HG03280 (cell line): ENCODE results near the gene TMEM39A.

ENCODE experiments used
- ATAC-seq: cut with Tn5 transposase; IDR thresholded peaks from one replicate; pipeline ENCODE4 v1.9.1; 2021; ENCODE audit warnings: mild to moderate bottlenecking, moderate library complexity; ENCODE audit not compliant: unreplicated experiment

TMEM39A gene

DNA sequence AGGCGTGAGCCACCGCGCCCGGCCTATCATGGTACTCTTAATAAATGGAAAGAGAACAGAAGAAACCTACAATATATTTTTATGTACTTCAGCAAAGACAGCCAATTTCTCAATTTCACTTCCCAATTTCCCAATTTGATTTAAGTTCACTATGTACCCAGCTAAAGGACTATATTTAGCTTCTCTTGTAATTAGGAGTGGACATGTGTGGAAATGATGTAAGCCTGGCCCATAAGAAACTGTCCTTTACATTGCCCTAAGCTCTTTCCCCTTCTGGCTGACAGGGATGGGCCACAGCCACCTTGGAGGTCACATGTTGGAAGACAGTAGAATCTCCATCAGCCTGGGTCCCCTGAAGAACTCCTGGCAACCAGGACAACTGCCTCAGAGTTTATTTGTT, 6.2 kb downstream of the TMEM39A start:
- ATAC-seq, result no peak

DNA sequence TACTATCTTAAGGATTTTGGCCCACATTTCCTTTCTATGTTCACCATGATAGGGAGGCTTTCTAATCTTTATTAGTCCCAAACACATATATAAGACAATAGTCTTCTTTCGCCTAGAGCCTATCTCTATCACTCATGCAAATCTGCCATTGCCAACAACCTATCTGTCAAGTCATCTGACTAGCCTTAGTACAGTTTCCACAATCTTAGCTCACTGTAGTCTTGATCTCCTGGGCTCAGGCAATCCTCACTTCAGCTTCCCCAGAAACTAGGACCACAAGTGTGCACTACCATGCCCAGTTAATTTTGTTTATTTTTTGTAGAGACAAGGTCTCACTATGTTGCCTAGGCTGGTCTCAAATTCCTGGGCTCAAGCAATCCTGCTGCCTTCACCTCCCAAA, 6.9 kb downstream of the TMEM39A start:
- no peak for ATAC-seq

- ATAC-seq, result no peak
These were observed 9.6 kb downstream of the TMEM39A start for GRCh38 chr3:119453822-119454221.

- ATAC-seq, result no peak
These were observed 18.8 kb downstream of the TMEM39A start for GRCh38 chr3:119444590-119444989.

GRCh38 chr3:119443179-119443578, 20.2 kb downstream of the TMEM39A start:
- no peak for ATAC-seq

DNA sequence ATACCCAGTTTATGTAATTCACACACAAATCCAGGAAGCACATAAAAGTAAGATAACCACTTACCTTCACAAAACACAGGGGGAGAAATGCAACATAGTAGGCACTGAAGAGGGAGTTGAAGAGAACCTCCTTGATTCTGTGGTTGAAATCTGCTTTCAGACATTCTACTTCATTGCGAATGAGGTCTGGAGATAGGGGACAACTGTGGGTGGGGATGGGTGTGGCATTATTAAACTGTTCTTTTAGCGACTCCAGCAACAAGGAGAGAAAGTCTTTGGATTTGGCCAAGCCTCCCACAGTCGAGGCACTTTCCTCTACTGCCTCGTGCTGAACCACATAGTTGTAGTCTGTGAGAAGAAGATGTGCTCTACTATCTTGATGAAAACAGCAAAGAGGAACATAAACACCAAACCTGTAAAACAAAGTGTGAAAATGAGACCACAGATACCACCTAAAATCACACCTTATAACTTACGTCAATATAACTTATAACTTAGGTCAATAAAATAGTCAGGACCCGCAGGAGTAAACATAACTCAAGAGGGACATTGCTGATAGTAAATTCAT, 25.6 kb downstream of the TMEM39A start:
- no peak for ATAC-seq

DNA sequence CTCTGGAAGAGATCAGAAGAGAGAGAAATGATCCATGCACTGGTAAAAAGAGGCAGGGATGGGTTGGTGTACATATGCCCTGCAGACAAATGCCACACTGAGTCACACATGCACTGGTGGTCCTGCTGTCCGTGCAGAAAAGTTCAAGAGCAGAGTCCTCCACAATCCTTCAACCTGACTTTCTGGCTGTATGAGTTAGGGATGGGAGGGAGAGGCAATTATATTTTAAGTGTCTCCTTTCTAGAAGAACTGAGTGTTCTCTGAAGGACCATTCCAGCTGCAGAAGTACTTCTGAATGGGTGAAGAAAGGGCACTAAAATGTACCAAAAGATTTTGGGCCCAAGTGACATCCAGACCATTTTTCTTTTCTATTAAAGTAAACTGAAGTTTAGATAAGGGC, 26.4 kb downstream of the TMEM39A start:
- ATAC-seq, result no peak

GRCh38 chr3:119434703-119435102, 28.7 kb downstream of the TMEM39A start:
- ATAC-seq, result no peak

DNA sequence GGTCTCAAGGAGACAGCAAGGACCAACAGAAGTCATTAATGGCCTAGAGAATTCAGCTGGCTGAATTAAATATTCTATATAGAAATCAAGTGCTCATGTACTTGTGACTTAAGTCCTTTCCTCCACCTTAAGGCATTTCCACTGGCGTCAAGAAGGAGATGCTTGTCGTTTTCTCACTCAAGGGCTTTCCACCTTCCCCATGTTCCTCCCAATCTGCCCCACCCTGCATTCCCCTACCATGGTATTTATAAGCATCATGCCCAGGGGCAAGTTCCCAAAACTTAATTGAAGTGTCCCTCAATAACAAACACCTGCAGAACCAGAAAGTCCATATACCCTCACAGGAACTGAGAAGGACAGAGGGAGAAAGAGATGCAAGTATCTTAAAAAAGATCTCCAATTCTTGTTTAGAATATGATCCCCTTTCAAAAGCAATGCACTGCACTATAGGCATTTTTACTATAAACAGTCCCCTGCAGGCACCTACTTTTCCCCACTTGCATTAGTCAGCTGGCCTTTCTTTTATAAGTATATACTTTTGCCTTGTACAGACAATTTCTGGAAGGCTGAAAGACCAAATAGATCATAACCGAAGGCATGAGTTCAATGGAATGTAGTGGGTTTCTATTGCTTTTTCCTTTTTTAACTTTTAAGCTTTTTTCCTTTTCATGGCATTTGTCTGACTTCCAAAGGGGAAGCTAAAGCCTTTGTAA, 29.6 kb downstream of the TMEM39A start:
- no peak for ATAC-seq

GRCh38 chr3:119428538-119428937, 34.9 kb downstream of the TMEM39A start:
- ATAC-seq, result no peak

DNA sequence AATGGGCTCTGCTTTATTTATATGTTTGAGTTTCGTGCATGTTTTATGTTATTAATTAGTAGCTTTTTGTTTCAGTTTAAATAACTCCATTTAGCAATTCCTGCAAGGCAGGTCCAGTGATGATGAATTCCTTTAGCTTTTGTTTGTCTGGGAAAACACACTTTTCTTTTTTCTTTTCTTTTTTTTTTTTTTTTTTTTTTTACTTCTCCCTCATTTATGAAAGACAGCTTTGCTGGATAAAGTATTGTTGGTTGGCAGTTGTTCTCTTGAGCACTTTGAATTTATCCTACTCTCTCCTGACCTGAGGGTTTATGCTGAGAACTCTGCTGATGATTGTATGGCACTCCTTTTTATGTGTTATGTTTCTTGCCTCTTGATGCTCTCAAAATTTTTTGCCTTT, 35.7 kb downstream of the TMEM39A start:
- ATAC-seq, result no peak

DNA sequence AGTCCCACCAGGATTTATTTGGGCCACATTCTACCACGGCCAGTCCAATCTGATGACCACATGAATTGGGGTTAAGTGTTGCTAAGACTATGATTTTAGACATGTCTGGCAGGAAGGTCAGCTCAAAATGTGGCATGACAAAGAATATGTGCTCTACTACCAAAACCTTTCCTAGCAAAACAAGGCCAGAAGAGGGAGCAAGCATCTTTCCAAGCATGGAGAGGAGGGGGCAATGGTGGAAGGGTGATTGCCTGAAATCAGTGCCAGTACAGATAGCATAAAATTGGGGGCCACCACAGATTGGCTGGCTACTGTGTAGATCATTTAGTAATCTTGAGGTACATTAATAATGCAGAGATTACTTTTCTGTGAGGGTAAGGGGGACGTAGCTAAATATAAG, 43.2 kb downstream of the TMEM39A start:
- no peak for ATAC-seq

GRCh38 chr3:119418641-119419040, 44.8 kb downstream of the TMEM39A start:
- ATAC-seq, result no peak

DNA sequence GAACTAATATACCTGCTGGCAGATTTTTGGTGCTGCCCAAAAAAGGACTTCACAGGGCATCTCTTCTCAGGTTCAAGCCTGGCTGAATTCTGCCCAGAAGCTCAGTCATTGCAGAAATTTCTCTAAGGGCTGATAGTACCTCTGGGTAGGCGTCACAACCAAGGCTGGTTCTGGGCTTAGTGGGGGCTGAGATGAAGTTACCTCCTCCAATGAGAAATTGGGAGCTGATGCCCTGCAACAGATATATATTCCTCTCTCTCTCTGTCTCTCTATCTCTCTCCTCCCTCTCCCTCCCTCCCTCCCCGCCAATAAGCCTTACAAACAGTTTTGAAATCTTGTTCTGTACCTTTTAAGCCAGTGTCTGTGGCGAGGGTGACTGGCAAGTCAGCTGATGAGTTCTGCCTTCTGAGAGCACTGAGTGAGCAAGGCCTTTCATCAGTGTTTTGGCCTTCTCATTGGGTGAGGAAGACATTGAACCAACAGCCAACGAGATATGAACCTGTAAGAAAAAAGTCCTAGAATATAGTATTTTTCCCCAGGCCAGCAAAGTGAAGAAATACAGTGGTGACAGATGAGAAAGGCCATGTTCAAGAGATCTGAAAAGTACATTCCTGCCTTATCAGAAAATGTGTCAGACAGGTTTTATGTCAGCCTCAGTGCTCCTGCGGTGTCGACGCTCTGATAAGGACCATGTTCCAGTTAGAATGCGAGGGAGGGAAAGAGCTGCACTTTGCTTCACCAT, 45.5 kb downstream of the TMEM39A start:
- ATAC-seq, result no peak

DNA sequence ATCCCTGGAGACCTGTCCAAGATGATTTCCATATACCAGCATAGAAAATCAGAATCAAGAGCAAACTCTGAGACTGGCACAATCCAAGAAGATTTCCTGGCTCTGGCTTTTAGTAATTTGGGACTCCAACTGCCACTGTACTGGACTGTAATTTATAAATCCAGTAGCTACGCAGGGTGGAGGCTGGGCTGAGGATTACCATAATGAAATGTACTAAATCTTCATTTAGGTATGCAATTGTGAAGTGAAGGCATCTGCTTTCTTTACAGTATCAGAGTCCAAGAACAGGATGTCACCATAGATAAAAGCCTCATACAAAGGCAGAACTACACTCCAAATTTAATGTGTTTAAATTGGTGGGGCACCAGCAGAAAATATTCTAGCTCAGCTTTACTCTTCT, 46.5 kb downstream of the TMEM39A start:
- no peak for ATAC-seq

DNA sequence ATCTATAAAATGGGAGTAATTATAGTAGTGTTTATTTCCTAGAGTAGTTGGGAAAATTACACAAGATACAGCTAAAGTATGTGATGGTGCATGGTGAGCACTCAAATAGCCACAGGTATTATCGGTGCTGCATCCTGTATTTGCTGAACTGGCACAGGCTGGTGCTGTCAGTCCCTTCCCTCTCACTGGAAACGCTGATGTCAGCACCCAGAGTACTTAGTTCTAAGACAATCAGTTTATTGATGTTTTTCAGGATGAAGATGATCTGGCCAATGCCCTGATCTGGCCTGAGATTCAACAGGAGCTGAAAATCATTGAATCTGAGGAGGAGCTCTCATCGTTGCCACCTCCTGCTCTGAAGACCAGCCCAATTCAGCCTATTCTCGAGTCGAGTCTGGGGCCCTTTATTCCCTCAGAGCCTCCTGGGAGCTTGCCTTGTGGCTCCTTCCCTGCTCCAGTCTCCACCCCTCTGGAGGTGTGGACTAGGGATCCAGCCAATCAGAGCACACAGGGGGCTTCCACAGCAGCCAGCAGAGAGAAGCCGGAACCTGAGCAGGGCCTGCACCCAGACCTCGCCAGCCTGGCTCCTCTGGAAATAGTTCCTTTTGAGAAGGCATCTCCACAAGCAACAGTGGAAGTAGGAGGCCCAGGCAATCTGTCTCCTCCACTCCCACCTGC, 49.7 kb downstream of the TMEM39A start:
- ATAC-seq, result no peak

DNA sequence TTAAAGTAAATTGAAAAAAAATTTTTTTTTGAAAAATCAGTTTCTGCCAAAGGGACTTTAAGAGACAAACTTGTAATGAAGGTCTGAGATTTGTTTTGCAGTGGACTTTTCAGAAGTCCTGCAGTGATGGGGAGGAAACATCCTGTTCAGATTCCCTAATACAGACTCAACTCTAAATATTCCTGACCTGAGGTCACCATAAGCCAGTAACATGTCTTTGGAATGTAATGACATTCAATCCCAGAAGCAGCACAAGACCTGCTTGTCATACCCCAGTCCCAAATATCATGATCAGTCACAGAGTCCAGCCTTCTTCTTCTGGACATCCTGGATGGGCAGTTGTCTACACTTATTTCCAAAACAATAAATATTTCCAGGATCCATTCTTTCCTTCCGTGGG, 53.6 kb downstream of the TMEM39A start:
- no peak for ATAC-seq

DNA sequence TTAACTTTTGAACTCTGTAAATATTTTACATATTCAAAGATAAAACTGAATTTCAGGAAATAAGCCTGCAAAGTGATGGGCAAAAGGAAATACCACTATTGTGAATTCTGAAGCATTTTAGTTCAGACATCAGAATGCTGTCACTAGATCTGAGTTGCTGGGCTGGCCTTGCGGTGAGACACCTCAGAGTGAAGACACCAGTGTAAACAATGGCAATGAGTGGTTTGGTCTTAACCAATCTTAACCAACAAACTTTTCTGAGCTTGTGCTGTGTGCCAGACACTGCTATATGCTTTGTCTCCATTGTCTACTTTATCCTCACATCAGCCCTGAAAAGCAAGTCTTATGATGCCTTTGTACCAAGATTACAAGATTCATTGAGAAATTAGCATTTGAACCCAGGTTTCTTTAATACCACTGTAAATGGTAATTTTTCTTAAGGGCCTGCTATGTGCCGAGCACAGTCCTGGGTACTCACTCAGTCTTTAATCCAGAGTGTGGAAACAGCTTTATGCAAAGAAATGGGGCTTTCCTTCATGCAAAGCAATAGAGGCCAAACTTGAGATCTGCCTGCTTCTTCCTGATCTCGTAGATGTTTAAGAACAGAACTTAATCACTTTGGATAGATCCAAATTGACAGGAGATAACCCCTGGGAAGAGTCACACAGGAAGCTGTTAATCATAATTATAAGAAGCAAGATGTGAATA, 55.0 kb downstream of the TMEM39A start:
- peak; percentile 65 for ATAC-seq

DNA sequence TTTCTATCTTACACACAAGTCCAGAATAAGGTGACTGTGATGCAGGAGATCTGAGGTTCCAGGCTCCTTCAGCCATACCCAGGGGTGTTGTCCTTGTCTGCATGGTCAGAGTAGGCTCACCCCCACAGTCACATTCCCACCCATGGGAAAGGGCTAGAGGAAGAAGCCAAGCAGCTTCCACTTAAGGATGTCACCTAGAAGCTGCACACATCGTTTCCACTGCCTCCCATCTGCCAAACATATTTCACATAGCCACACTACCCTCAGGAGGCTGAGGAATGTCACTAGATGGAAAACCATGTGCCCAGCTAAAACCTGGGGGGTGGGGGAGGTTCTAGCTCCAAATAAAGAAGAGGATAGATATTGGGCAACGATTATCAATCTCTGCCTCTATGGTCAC, 58.1 kb downstream of the TMEM39A start:
- no peak for ATAC-seq

- no peak for ATAC-seq
These were observed 60.2 kb downstream of the TMEM39A start for GRCh38 chr3:119403201-119403600.

GRCh38 chr3:119402791-119403190, 60.6 kb downstream of the TMEM39A start:
- ATAC-seq, result no peak
